Stimulated activated CD8-positive, alpha-beta memory T cell treated with anti-CD3 and anti-CD28 coated beads, Interleukin-4, amount 100 ng/mL, for 24 hours (primary cell): ENCODE results near the gene KRT24.

Source experiments
- DNase-seq: peaks from one replicate; pipeline ENCODE4 v3.0.0-alpha.2; 2020; ENCODE audit warnings: low read depth

KRT24 gene

GRCh38 chr17:40694584-40694983 lies 9.0 kb downstream of the KRT24 start:
- DNase-seq = no peak

- DNase-seq = no peak
These were observed 16.4 kb downstream of the KRT24 start for GRCh38 chr17:40687106-40687505.

GRCh38 chr17:40686192-40686591 lies 17.4 kb downstream of the KRT24 start:
- DNase-seq = no peak

- no peak for DNase-seq
These were observed 22.6 kb downstream of the KRT24 start for GRCh38 chr17:40680998-40681397.

- DNase-seq = no peak
These were observed 24.0 kb downstream of the KRT24 start for GRCh38 chr17:40679523-40679907.

GRCh38 chr17:40678902-40679522 lies 24.5 kb downstream of the KRT24 start:
- DNase-seq = no peak

- no peak for DNase-seq
These were observed 27.6 kb downstream of the KRT24 start for GRCh38 chr17:40675905-40676304.

GRCh38 chr17:40672654-40673053 lies 30.9 kb downstream of the KRT24 start:
- DNase-seq = no peak

- no peak for DNase-seq
These were observed 32.3 kb downstream of the KRT24 start for GRCh38 chr17:40671282-40671681.

GRCh38 chr17:40666331-40666730 lies 37.2 kb downstream of the KRT24 start:
- DNase-seq = no peak

GRCh38 chr17:40664582-40665333 lies 38.8 kb downstream of the KRT24 start, which contains the start of gene KRT222:
Gene KRT222, minus strand, starts transcription at chr17:40665177. Its CDS starts 78 bp downstream, at chr17:40665099.
- no peak for DNase-seq

GRCh38 chr17:40663252-40663651 lies 40.3 kb downstream of the KRT24 start:
- no peak for DNase-seq

GRCh38 chr17:40659911-40660310 lies 43.6 kb downstream of the KRT24 start:
- DNase-seq = no peak

- DNase-seq = no peak
These were observed 45.2 kb downstream of the KRT24 start for GRCh38 chr17:40658396-40658795.

- no peak for DNase-seq
These were observed 51.6 kb downstream of the KRT24 start for GRCh38 chr17:40651939-40652338.

GRCh38 chr17:40648384-40648968 lies 55.1 kb downstream of the KRT24 start:
- DNase-seq = no peak
